ENCODE data around the gene SIRT5.

Gene SIRT5

GRCh38 chr6:13560651-13561044 lies 13.8 kb upstream of the SIRT5 start:
- DNase-seq (ENCODE audit: low read depth in 1 of 2, low spot score in 1 of 2): no peak
- no peak overlapping the region; the same call in 1 of the 2 replicates for H3K27ac ChIP-seq (replicated peaks)
- TF ChIP-seq REST (IDR thresholded peaks at IDR 0.05; ENCODE audit: insufficient replicate concordance, low read depth): no peak
- no peak for TF ChIP-seq CTCF (IDR thresholded peaks at IDR 0.05; ENCODE audit: insufficient read depth, low read length)
- TF ChIP-seq POLR2AphosphoS5 (IDR thresholded peaks at IDR 0.05; ENCODE audit: low read depth): no peak
- TF ChIP-seq SPI1 (IDR thresholded peaks at IDR 0.05; ENCODE audit: borderline replicate concordance, low read depth): no peak
- TF ChIP-seq GABPA (IDR thresholded peaks at IDR 0.05; ENCODE audit: low read depth): no peak
- H3K27me3 ChIP-seq (ENCODE audit: insufficient read depth, poor library complexity, severe bottlenecking): no peaks in the 10 kb centered on the region
- H3K4me3 ChIP-seq (replicated peaks; ENCODE audit: insufficient read depth, low read length): no peak overlapping the region

- DNase-seq (ENCODE audit: low read depth in 1 of 2, low spot score in 1 of 2): peak in 1 of 2 experiments; percentile 73
- Histone ChIP-seq H3K4me3 (replicated peaks; ENCODE audit: insufficient read depth, low read length) (no peak overlapping the region), H3K27me3 (ENCODE audit: insufficient read depth, poor library complexity, severe bottlenecking) (no peaks in the 10 kb centered on the region), H3K27ac (replicated peaks) (peak overlapping the region; percentile 46; the same call in 1 of the 2 replicates)
- TF ChIP-seq GABPA (IDR thresholded peaks at IDR 0.05; ENCODE audit: low read depth) (no peak), CTCF (IDR thresholded peaks at IDR 0.05; ENCODE audit: insufficient read depth, low read length) (no peak), POLR2AphosphoS5 (IDR thresholded peaks at IDR 0.05; ENCODE audit: low read depth) (no peak), REST (IDR thresholded peaks at IDR 0.05; ENCODE audit: insufficient replicate concordance, low read depth) (no peak), SPI1 (IDR thresholded peaks at IDR 0.05; ENCODE audit: borderline replicate concordance, low read depth) (no peak)
Measured at GRCh38 chr6:13561624-13562267, 12.7 kb upstream of the SIRT5 start.

- H3K4me3 ChIP-seq (replicated peaks; ENCODE audit: insufficient read depth, low read length): no peak overlapping the region
- DNase-seq (ENCODE audit: low read depth in 1 of 2, low spot score in 1 of 2): no peak
- no peaks in the 10 kb centered on the region for H3K27me3 ChIP-seq (ENCODE audit: insufficient read depth, poor library complexity, severe bottlenecking)
- H3K27ac ChIP-seq (replicated peaks): no peak overlapping the region
- TF ChIP-seq POLR2AphosphoS5 (IDR thresholded peaks at IDR 0.05; ENCODE audit: low read depth): no peak
- TF ChIP-seq SPI1 (IDR thresholded peaks at IDR 0.05; ENCODE audit: borderline replicate concordance, low read depth): no peak
- no peak for TF ChIP-seq GABPA (IDR thresholded peaks at IDR 0.05; ENCODE audit: low read depth)
- TF ChIP-seq CTCF (IDR thresholded peaks at IDR 0.05; ENCODE audit: insufficient read depth, low read length): no peak
- TF ChIP-seq REST (IDR thresholded peaks at IDR 0.05; ENCODE audit: insufficient replicate concordance, low read depth): no peak
Measured at GRCh38 chr6:13563009-13563408, 11.4 kb upstream of the SIRT5 start.

Measured in HL-60 (cell line).